HEK293 (cell line): Measurements from ENCODE around the gene TRIM61.
"Not testable (repeated sequence)": the region's sequence is repeated elsewhere in the genome, so short reads cannot be mapped to it uniquely, and the experiment has no call there.

Source experiments
- CTCF ChIA-PET: fragments of 350-600 bp; formaldehyde crosslinking; extraction: SDS; loops from one replicate; lab custom pipeline; 2021; ENCODE audit warnings: antibody characterized with exemption; lab: Yijun Ruan, JAX
- POLR2A ChIA-PET: fragments of 300-600 bp; formaldehyde crosslinking; extraction: SDS; loops from one replicate; lab custom pipeline; 2020; ENCODE audit warnings: antibody characterized with exemption, inconsistent platforms; lab: Yijun Ruan, JAX
- H3K27ac ChIP-seq: fragments of 200-500 bp; sonication (Bioruptor generic); 2 replicates; pipeline ENCODE4 v1.5.1; 2014; ENCODE audit warnings: low read depth, low read length, control low read depth, inconsistent platforms; ENCODE audit errors: extremely low read depth
- H3K36me3 ChIP-seq, 2 experiments: fragments of 200-500 bp in 1 of 2; sonication (Bioruptor generic) in 1 of 2; 1 replicate in 1 of 2; 2 replicates in 1 of 2; pipeline ENCODE4 v1.5.1; 2014 to 2017; ENCODE audit warnings: inconsistent platforms in 2 of 2, low read length in 2 of 2; ENCODE audit not compliant: control insufficient read depth in 2 of 2, insufficient read depth in 1 of 2
- H3K4me1 ChIP-seq: fragments of 200-500 bp; sonication (Bioruptor generic); 2 replicates; pipeline ENCODE4 v1.5.1; 2014; ENCODE audit warnings: mild to moderate bottlenecking, low read length, inconsistent platforms; ENCODE audit not compliant: control insufficient read depth, insufficient read depth
- H3K4me3 ChIP-seq: 2 replicates; pipeline ENCODE4 v1.5.1; 2011; ENCODE audit warnings: low read depth, mild to moderate bottlenecking, control low read depth, low read length, moderate library complexity
- H3K9me3 ChIP-seq: fragments of 200-500 bp; sonication (Bioruptor generic); 2 replicates; pipeline ENCODE4 v1.5.1; 2014; ENCODE audit warnings: low read depth, low read length, inconsistent platforms; ENCODE audit not compliant: control insufficient read depth, insufficient read depth
- EGR2 ChIP-seq: fragments of 450-650 bp; formaldehyde crosslinking; IDR thresholded peaks from 2 replicates; pipeline ENCODE4 v1.5.1; 2016; ENCODE audit warnings: low read depth, missing biosample characterization, missing genetic modification characterization
- KLF1 ChIP-seq: fragments of 450-650 bp; formaldehyde crosslinking; IDR thresholded peaks from 2 replicates; pipeline ENCODE4 v1.5.1; 2016; ENCODE audit warnings: missing biosample characterization, missing genetic modification characterization
- SETDB1 ChIP-seq: IDR thresholded peaks from one replicate; pipeline ENCODE4 v1.6.1; 2017; ENCODE audit warnings: mild to moderate bottlenecking, low read length, moderate library complexity, mixed read lengths; ENCODE audit not compliant: insufficient read length
- SP7 ChIP-seq: fragments of 450-650 bp; formaldehyde crosslinking; IDR thresholded peaks from 2 replicates; pipeline ENCODE4 v1.5.1; 2016; ENCODE audit warnings: missing biosample characterization, missing genetic modification characterization
- ZNF155 ChIP-seq: fragments of 450-650 bp; formaldehyde crosslinking; IDR thresholded peaks from 2 replicates; pipeline ENCODE4 v1.5.1; 2016; ENCODE audit warnings: missing biosample characterization, missing genetic modification characterization
- ZNF311 ChIP-seq: fragments of 450-650 bp; formaldehyde crosslinking; IDR thresholded peaks from 2 replicates; pipeline ENCODE4 v1.5.1; 2017; ENCODE audit warnings: missing biosample characterization, missing genetic modification characterization, borderline replicate concordance
- ZNF341 ChIP-seq: fragments of 450-650 bp; formaldehyde crosslinking; IDR thresholded peaks from 2 replicates; pipeline ENCODE4; 2016; ENCODE audit warnings: low read depth, missing biosample characterization, missing genetic modification characterization
- ZNF530 ChIP-seq: fragments of 450-650 bp; formaldehyde crosslinking; IDR thresholded peaks from 2 replicates; pipeline ENCODE4 v1.5.1; 2016; ENCODE audit warnings: low read depth, missing biosample characterization, missing genetic modification characterization
- ZNF621 ChIP-seq: fragments of 450-650 bp; formaldehyde crosslinking; IDR thresholded peaks from 2 replicates; pipeline ENCODE4 v1.5.1; 2017; ENCODE audit warnings: missing biosample characterization, missing genetic modification characterization
- ZNF76 ChIP-seq: fragments of 450-650 bp; formaldehyde crosslinking; IDR thresholded peaks from 2 replicates; pipeline ENCODE4; 2016; ENCODE audit warnings: low read depth, missing biosample characterization, missing genetic modification characterization, borderline replicate concordance
- ZNF777 ChIP-seq: fragments of 450-650 bp; formaldehyde crosslinking; IDR thresholded peaks from 2 replicates; pipeline ENCODE4 v1.5.1; 2017; ENCODE audit warnings: missing biosample characterization, missing genetic modification characterization, borderline replicate concordance
- ZNF830 ChIP-seq: fragments of 450-650 bp; IDR thresholded peaks from 2 replicates; pipeline ENCODE4 v1.5.0; 2018; ENCODE audit warnings: missing biosample characterization, missing genetic modification characterization, low read depth, mild to moderate bottlenecking, moderate library complexity
- TF ChIP-seq, protein P1 (sequence below): fragments of 450-650 bp; formaldehyde crosslinking; IDR thresholded peaks from 2 replicates; pipeline ENCODE4 v1.5.1; 2016; ENCODE audit warnings: missing biosample characterization, missing genetic modification characterization
- TF ChIP-seq, protein P2 (sequence below): fragments of 450-650 bp; formaldehyde crosslinking; IDR thresholded peaks from 2 replicates; pipeline ENCODE4 v1.5.0; 2017; ENCODE audit warnings: missing biosample characterization, missing genetic modification characterization, borderline replicate concordance
- TF ChIP-seq, protein P3 (sequence below): fragments of 450-650 bp; formaldehyde crosslinking; IDR thresholded peaks from 2 replicates; pipeline ENCODE4 v1.5.1; 2017; ENCODE audit warnings: missing biosample characterization, mild to moderate bottlenecking, missing genetic modification characterization, moderate library complexity
- TF ChIP-seq, protein P4 (sequence below): fragments of 450-650 bp; formaldehyde crosslinking; IDR thresholded peaks from 2 replicates; pipeline ENCODE4 v1.5.1; 2016; ENCODE audit warnings: missing biosample characterization, missing genetic modification characterization
- TF ChIP-seq, protein P5 (sequence below): fragments of 450-650 bp; formaldehyde crosslinking; IDR thresholded peaks from 2 replicates; pipeline ENCODE4 v1.5.1; 2016; ENCODE audit warnings: missing biosample characterization, missing genetic modification characterization
- TF ChIP-seq, protein P6 (sequence below): fragments of 450-650 bp; formaldehyde crosslinking; IDR thresholded peaks from 2 replicates; pipeline ENCODE4 v1.5.1; 2017; ENCODE audit warnings: missing biosample characterization, missing genetic modification characterization

Gene TRIM61

DNA sequence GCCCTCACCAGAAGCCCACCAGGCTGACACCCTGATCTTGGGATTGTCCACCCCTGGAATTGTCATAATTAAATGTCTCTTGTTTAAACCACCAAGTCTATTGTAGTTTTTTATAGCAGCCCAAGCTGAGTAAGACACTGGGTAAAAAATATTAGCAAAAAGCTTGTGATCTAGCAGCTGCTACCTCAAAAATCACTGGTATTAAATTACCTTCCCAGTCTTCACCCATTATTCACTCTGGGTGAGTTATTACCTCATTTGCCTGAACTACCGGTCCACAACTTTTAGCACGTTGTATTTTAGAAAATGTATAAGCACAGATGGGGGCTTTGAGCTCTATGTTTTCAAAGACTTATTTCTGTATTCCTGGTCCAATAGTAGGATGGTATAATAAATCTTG, 12.0 kb upstream of the TRIM61 start:
- ChIA-PET POLR2A (no interaction called here), CTCF (no interaction called here)
- no peaks in the 10 kb centered on the region for H3K4me1 ChIP-seq
- no peaks in the 10 kb centered on the region for H3K36me3 ChIP-seq
- TF ChIP-seq ZNF341 (tag by site-specific recombination): no peak
- TF ChIP-seq, protein P1, sequence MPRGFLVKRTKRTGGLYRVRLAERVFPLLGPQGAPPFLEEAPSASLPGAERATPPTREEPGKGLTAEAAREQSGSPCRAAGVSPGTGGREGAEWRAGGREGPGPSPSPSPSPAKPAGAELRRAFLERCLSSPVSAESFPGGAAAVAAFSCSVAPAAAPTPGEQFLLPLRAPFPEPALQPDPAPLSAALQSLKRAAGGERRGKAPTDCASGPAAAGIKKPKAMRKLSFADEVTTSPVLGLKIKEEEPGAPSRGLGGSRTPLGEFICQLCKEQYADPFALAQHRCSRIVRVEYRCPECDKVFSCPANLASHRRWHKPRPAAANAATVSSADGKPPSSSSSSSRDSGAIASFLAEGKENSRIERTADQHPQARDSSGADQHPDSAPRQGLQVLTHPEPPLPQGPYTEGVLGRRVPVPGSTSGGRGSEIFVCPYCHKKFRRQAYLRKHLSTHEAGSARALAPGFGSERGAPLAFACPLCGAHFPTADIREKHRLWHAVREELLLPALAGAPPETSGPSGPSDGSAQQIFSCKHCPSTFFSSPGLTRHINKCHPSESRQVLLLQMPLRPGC (tag by site-specific recombination): no peak
- no peak for TF ChIP-seq EGR2
- TF ChIP-seq ZNF530: no peak
- no peak for TF ChIP-seq SETDB1
- TF ChIP-seq, protein P2, sequence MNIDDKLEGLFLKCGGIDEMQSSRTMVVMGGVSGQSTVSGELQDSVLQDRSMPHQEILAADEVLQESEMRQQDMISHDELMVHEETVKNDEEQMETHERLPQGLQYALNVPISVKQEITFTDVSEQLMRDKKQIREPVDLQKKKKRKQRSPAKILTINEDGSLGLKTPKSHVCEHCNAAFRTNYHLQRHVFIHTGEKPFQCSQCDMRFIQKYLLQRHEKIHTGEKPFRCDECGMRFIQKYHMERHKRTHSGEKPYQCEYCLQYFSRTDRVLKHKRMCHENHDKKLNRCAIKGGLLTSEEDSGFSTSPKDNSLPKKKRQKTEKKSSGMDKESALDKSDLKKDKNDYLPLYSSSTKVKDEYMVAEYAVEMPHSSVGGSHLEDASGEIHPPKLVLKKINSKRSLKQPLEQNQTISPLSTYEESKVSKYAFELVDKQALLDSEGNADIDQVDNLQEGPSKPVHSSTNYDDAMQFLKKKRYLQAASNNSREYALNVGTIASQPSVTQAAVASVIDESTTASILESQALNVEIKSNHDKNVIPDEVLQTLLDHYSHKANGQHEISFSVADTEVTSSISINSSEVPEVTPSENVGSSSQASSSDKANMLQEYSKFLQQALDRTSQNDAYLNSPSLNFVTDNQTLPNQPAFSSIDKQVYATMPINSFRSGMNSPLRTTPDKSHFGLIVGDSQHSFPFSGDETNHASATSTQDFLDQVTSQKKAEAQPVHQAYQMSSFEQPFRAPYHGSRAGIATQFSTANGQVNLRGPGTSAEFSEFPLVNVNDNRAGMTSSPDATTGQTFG: no peak
- no peak for TF ChIP-seq KLF1
- no peak for TF ChIP-seq SP7 (tag by site-specific recombination)
- TF ChIP-seq ZNF76 (tag by site-specific recombination): no peak
- no peaks in the 10 kb centered on the region for H3K9me3 ChIP-seq
- H3K27ac ChIP-seq: no peak overlapping the region
- H3K4me3 ChIP-seq: no peak overlapping the region

DNA sequence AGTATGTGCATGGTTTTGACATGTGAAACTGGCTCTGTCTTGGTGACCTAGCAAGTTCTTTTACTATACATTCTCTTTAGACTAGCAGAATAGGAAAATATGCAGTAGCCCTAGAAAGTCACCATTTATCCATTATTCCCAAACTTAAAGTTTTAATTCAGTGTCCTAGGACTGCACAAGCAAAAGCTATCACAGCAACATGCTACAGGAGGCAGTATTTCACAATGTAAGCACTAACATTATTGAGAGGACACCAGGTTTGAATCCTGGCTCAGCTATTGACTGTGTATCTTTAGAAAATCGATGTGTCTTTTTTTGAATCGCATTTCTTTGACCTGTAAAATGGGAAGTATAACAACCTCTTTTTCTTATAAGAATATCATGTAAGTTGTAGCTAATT, 5.5 kb downstream of the TRIM61 start:
- H3K4me3 ChIP-seq, POLR2A ChIA-PET, CTCF ChIA-PET: not testable (repeated sequence)

DNA sequence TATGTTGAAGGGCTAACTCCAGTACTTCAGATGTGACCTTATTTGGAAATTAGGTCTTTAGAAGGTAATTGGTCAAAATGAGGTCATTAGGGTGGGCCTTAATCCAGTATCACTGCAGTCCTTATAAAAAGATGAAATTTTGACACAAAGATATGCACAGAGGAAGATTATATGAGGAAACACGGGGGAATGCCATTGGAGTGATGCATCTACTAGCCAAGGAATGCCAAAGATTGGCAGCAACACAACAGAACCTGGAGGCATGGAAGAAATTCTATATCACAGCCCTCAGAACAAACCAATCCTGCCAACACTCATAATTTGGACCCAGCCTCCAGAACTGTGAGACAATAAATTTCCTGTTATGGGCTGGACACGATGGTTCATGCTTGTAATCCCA, 17.6 kb downstream of the TRIM61 start:
- Histone ChIP-seq H3K4me1 (no peaks in the 10 kb centered on the region), H3K4me3 (no peak overlapping the region), H3K36me3 (no peaks in the 10 kb centered on the region; a peak in 1 of 3 replicates), H3K9me3 (no peaks in the 10 kb centered on the region), H3K27ac (no peak overlapping the region)
- CTCF ChIA-PET: no interaction called here
- TF ChIP-seq ZNF830 (tag by site-specific recombination): no peak
- TF ChIP-seq, protein P3, sequence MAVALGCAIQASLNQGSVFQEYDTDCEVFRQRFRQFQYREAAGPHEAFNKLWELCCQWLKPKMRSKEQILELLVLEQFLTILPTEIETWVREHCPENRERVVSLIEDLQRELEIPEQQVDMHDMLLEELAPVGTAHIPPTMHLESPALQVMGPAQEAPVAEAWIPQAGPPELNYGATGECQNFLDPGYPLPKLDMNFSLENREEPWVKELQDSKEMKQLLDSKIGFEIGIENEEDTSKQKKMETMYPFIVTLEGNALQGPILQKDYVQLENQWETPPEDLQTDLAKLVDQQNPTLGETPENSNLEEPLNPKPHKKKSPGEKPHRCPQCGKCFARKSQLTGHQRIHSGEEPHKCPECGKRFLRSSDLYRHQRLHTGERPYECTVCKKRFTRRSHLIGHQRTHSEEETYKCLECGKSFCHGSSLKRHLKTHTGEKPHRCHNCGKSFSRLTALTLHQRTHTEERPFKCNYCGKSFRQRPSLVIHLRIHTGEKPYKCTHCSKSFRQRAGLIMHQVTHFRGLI (tag by site-specific recombination): no peak
- TF ChIP-seq, protein P4, sequence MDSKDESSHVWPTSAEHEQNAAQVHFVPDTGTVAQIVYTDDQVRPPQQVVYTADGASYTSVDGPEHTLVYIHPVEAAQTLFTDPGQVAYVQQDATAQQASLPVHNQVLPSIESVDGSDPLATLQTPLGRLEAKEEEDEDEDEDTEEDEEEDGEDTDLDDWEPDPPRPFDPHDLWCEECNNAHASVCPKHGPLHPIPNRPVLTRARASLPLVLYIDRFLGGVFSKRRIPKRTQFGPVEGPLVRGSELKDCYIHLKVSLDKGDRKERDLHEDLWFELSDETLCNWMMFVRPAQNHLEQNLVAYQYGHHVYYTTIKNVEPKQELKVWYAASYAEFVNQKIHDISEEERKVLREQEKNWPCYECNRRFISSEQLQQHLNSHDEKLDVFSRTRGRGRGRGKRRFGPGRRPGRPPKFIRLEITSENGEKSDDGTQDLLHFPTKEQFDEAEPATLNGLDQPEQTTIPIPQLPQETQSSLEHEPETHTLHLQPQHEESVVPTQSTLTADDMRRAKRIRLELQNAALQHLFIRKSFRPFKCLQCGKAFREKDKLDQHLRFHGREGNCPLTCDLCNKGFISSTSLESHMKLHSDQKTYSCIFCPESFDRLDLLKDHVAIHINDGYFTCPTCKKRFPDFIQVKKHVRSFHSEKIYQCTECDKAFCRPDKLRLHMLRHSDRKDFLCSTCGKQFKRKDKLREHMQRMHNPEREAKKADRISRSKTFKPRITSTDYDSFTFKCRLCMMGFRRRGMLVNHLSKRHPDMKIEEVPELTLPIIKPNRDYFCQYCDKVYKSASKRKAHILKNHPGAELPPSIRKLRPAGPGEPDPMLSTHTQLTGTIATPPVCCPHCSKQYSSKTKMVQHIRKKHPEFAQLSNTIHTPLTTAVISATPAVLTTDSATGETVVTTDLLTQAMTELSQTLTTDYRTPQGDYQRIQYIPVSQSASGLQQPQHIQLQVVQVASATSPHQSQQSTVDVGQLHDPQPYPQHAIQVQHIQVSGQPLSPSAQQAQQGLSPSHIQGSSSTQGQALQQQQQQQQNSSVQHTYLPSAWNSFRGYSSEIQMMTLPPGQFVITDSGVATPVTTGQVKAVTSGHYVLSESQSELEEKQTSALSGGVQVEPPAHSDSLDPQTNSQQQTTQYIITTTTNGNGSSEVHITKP (tag by site-specific recombination): no peak
- TF ChIP-seq ZNF311 (tag by site-specific recombination): no peak
- TF ChIP-seq, protein P5, sequence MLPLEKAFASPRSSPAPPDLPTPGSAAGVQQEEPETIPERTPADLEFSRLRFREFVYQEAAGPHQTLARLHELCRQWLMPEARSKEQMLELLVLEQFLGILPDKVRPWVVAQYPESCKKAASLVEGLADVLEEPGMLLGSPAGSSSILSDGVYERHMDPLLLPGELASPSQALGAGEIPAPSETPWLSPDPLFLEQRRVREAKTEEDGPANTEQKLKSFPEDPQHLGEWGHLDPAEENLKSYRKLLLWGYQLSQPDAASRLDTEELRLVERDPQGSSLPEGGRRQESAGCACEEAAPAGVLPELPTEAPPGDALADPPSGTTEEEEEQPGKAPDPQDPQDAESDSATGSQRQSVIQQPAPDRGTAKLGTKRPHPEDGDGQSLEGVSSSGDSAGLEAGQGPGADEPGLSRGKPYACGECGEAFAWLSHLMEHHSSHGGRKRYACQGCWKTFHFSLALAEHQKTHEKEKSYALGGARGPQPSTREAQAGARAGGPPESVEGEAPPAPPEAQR: no peak
- TF ChIP-seq ZNF621 (tag by site-specific recombination): no peak
- TF ChIP-seq ZNF155 (tag by site-specific recombination): no peak
- TF ChIP-seq SETDB1: no peak
- TF ChIP-seq, protein P6, sequence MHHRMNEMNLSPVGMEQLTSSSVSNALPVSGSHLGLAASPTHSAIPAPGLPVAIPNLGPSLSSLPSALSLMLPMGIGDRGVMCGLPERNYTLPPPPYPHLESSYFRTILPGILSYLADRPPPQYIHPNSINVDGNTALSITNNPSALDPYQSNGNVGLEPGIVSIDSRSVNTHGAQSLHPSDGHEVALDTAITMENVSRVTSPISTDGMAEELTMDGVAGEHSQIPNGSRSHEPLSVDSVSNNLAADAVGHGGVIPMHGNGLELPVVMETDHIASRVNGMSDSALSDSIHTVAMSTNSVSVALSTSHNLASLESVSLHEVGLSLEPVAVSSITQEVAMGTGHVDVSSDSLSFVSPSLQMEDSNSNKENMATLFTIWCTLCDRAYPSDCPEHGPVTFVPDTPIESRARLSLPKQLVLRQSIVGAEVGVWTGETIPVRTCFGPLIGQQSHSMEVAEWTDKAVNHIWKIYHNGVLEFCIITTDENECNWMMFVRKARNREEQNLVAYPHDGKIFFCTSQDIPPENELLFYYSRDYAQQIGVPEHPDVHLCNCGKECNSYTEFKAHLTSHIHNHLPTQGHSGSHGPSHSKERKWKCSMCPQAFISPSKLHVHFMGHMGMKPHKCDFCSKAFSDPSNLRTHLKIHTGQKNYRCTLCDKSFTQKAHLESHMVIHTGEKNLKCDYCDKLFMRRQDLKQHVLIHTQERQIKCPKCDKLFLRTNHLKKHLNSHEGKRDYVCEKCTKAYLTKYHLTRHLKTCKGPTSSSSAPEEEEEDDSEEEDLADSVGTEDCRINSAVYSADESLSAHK (tag by site-specific recombination): no peak
- no peak for TF ChIP-seq ZNF777 (tag by site-specific recombination)
- POLR2A ChIA-PET: no interaction called here

More for the DNA sequence above, 5.5 kb downstream of the TRIM61 start:
- H3K4me1 ChIP-seq, H3K36me3 ChIP-seq, H3K9me3 ChIP-seq, H3K27ac ChIP-seq: not testable (repeated sequence)
